Activated naive CD8-positive, alpha-beta T cell treated with anti-CD3 and anti-CD28 coated beads for 36 hours (primary cell): ENCODE results near the gene MYH10. TPM values are rescaled to one million over a fixed set of nuclear protein-coding genes. Genes with fewer than 3 reads are reported as not detected.

Experiments
- DNase-seq: peaks from one replicate; pipeline ENCODE4 v3.0.0; 2021
- H3K27ac Mint-ChIP-seq: one replicate; pipeline ENCODE4 v1.8.0; 2022; ENCODE audit warnings: mild to moderate bottlenecking, moderate library complexity, mixed read lengths
- H3K27me3 Mint-ChIP-seq: one replicate; pipeline ENCODE4 v1.8.0; 2022; ENCODE audit warnings: mild to moderate bottlenecking, mixed read lengths
- H3K36me3 Mint-ChIP-seq: one replicate; pipeline ENCODE4 v1.8.0; 2021; ENCODE audit warnings: mild to moderate bottlenecking, mixed read lengths
- H3K4me1 Mint-ChIP-seq: one replicate; pipeline ENCODE4 v1.8.0; 2021; ENCODE audit warnings: mixed read lengths
- H3K4me3 Mint-ChIP-seq: one replicate; pipeline ENCODE4 v1.8.0; 2022; ENCODE audit warnings: mild to moderate bottlenecking, moderate library complexity, mixed read lengths
- H3K9me3 Mint-ChIP-seq: one replicate; pipeline ENCODE4 v1.8.0; 2022; ENCODE audit warnings: mixed read lengths
- total RNA-seq, 2 experiments: library from RNA; stranded (reverse); gene quantifications; one replicate each; pipeline ENCODE4 v1.2.3, GENCODE V29; 2021

Gene MYH10
- total RNA-seq, 2 experiments from 2014 or later, result 20.1 to 22.3 TPM

DNA sequence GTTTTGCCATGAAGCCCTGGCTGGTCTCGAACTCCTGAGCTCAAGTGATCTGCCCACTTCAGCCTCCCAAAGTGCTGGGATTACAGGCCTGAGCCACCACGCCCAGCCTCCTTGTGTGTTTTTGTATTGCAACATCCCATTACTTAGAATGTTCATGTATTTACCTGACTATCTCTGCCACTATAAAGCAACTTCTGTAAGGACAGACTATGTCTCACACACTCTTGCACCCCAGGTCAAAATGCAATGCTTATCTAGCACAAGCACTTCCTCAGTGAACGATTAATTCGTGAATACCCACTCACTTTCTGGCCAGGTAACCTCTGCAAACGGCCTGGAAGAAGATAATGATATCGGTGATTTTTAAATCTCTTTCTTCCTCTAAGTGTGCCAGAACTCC is 112.2 kb downstream of the MYH10 start:
- Mint-ChIP-seq H3K9me3 (no peaks in the 10 kb centered on the region), H3K36me3 (peaks cover 1% of the 10 kb centered on the region), H3K27me3 (no peaks in the 10 kb centered on the region), H3K4me3 (no peak overlapping the region), H3K4me1 (no peaks in the 10 kb centered on the region), H3K27ac (no peak overlapping the region)
- DNase-seq, result no peak

DNA sequence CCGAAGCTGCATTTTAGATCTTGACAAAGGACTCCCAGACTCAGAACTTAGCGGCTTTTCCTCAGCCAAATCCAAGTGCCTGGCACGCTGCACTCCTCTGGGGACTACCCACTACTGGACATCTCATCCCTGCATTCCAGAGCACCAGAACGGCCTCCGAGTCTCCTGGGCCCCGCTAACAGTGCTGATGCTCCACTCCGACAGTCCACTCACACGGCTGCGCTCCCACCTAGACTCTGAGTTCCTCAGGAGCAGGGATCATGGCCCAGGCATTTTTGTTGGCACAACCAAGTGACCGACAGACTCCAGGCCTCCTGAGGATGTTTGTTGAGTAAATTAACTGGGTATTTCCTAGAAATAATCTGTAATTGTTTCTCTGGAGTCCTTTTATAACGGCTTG is 115.7 kb downstream of the MYH10 start:
- no peak for DNase-seq
- no peak overlapping the region for H3K27ac Mint-ChIP-seq
- H3K4me3 Mint-ChIP-seq, result no peak overlapping the region
- no peaks in the 10 kb centered on the region for H3K4me1 Mint-ChIP-seq
- no peaks in the 10 kb centered on the region for H3K27me3 Mint-ChIP-seq
- peaks cover 1% of the 10 kb centered on the region for H3K36me3 Mint-ChIP-seq
- H3K9me3 Mint-ChIP-seq, result no peaks in the 10 kb centered on the region

DNA sequence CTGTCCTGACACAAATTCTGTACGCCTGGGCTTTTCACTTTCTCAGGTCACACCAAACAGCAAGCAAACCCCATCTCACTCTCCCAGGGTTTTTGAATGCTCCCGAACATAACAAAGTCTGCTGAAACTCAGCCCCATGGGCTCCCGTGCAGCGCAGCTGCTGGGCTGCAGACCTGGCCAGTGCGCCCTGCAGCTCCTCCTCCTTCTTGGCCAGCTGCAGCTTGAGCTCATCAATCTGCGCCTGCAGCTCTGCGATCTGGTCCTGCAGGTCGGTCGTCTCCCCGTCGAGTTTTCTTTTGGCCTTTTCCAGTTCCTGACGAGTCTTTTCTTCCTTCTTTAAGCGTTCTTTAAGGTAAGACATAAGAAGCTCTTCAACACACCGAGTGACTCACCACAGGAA is 124.4 kb downstream of the MYH10 start:
- H3K4me1 Mint-ChIP-seq, result no peaks in the 10 kb centered on the region
- no peak overlapping the region for H3K4me3 Mint-ChIP-seq
- H3K9me3 Mint-ChIP-seq, result no peaks in the 10 kb centered on the region
- H3K27me3 Mint-ChIP-seq, result no peaks in the 10 kb centered on the region
- H3K36me3 Mint-ChIP-seq, result peaks cover 3% of the 10 kb centered on the region
- no peak for DNase-seq
- no peak overlapping the region for H3K27ac Mint-ChIP-seq

DNA sequence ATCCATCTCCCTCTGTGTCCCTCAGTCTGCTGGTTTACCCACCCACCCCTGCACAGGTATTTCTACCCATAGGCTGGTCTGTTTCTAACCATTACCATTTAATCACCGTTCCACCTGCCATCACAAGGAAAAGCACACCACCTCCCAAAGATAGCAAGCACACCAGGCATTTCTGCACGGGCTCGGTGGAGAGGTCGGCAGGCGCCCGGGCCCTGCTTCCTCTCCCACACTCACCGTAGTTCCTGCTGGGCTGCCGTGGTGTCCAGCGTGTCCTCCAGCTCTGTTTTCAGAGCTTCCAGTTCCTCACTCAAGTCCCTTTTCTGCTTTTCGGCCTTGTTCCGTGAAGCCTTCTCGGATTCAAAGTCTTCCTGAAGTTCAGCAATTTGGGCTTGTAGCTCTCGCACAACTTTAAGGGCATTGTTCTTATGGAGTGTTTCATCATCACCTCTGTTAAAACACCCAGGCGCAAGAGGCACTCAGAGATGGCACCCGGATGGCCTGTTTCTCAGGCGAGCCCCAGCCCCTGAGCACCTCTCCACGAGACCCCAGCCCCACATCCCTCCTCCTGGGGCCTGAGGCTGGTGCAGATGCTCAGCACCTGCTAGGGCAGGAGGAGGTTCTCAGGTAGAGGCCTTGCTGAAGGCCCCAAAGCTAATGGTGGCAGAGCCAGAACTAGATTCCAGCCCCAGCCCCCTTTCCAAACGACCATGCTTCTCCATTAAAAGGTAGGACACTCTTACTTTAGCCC is 125.9 kb downstream of the MYH10 start:
- Mint-ChIP-seq H3K27me3 (no peaks in the 10 kb centered on the region), H3K4me3 (no peak overlapping the region), H3K4me1 (no peaks in the 10 kb centered on the region), H3K9me3 (no peaks in the 10 kb centered on the region), H3K36me3 (peaks cover 3% of the 10 kb centered on the region), H3K27ac (no peak overlapping the region)
- DNase-seq, result no peak

DNA sequence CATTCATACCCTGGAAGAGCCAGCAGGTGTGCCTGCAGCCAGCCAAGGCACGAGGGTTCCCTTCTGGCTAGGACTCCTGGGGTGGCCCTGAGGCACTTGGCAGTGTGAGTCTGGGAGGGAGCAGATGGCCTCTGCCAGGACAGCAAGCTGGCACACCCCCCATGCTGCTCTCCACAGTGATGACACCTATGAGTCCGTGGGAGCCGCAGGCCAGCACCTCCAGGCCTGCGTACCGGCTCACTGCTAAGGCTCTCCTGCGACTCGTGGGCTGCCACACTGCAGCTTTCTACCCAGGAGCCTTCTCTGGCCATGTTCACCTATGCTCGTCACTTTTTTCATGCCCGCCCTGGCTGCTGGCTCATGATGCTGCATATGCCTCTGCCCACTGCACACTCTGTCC is 126.7 kb downstream of the MYH10 start:
- Mint-ChIP-seq H3K27me3 (no peaks in the 10 kb centered on the region), H3K36me3 (peaks cover 3% of the 10 kb centered on the region), H3K27ac (no peak overlapping the region), H3K9me3 (no peaks in the 10 kb centered on the region), H3K4me1 (no peaks in the 10 kb centered on the region), H3K4me3 (no peak overlapping the region)
- no peak for DNase-seq

DNA sequence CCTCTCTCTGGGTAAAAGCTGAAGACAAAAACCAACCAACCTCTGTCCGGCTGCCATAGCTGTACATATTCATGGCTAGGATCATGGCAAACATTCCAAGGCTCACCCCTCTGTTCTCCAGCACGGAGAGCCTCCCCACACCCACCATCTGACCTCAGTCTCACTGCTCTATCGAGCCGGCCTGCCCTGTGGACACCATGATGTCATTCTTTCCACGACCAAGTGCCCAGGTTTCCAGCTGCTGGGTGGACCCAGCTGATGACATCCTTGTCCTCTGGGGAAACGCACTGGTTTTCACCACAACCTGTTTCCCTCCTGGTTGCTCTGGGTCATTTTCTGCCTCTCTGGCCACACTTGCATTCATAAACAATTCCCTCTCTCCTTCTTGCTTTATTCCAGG is 127.2 kb downstream of the MYH10 start:
- DNase-seq, result no peak
- H3K27ac Mint-ChIP-seq, result no peak overlapping the region
- peaks cover 3% of the 10 kb centered on the region for H3K36me3 Mint-ChIP-seq
- no peaks in the 10 kb centered on the region for H3K27me3 Mint-ChIP-seq
- no peak overlapping the region for H3K4me3 Mint-ChIP-seq
- H3K9me3 Mint-ChIP-seq, result no peaks in the 10 kb centered on the region
- no peaks in the 10 kb centered on the region for H3K4me1 Mint-ChIP-seq

DNA sequence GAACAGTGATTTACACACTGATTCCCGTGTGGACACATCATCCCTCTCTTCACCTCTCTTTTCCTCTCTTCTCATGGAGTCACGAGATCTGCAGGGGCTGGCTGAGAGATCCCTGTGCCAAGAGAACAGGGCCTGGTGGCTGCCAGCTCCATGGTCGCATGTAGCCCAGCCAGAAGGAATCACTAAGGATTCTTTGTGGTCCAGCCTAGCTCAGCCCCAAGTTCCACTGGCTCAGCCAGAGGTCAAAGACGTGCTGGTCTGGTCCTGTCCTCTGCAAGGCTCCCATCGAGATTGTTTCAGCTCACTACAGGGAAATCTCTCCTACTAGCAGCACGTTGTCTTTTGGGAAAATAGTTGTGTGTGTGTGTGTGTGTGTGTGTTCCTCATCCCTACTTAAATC is 128.4 kb downstream of the MYH10 start:
- Mint-ChIP-seq H3K4me3 (no peak overlapping the region), H3K27me3 (no peaks in the 10 kb centered on the region), H3K9me3 (no peaks in the 10 kb centered on the region), H3K36me3 (peaks cover under 1% of the 10 kb centered on the region), H3K4me1 (no peaks in the 10 kb centered on the region), H3K27ac (no peak overlapping the region)
- DNase-seq, result no peak

DNA sequence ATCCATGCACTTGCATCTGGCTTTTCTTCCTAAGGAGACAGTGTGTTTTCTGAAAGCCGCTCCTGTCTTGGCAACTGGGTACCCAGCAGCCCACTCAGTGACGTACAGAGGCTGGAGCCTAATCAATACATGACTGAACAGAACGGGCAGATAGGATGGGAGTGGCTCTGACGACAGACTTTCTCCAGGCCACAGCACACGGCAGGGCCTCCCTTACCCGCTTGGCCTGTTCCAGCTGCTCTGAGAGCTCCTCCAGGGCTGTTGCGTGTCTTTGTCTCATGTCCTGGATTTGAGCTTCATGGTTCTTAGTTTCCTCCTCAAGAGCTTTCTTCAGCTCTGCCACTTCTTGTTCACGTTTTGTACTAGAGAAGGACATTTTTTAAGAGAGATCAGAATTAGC is 129.9 kb downstream of the MYH10 start:
- H3K9me3 Mint-ChIP-seq, result no peaks in the 10 kb centered on the region
- no peak for DNase-seq
- no peak overlapping the region for H3K27ac Mint-ChIP-seq
- H3K27me3 Mint-ChIP-seq, result no peaks in the 10 kb centered on the region
- H3K4me3 Mint-ChIP-seq, result no peak overlapping the region
- H3K36me3 Mint-ChIP-seq, result no peaks in the 10 kb centered on the region
- H3K4me1 Mint-ChIP-seq, result no peaks in the 10 kb centered on the region

DNA sequence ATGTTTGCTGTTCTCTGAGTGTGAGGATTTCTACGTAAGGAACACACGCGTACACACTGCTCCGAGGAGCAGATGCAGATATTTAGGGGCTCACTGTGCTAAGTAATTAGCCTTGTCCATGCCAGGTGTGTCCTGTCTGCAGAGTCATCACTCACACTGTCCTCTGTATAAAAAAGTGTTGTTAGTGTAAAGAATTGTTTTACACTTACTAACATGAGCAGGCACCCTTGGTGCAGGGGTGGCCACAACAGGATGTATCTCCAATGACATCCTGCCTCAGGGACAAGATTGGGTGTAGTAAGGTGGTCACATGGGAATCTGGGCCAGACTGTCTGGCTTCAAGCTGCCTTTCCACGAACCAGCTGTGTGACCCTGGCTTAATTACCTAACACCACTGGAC is 130.9 kb downstream of the MYH10 start:
- Mint-ChIP-seq H3K4me3 (no peak overlapping the region), H3K36me3 (no peaks in the 10 kb centered on the region), H3K4me1 (no peaks in the 10 kb centered on the region), H3K9me3 (no peaks in the 10 kb centered on the region), H3K27me3 (no peaks in the 10 kb centered on the region), H3K27ac (no peak overlapping the region)
- DNase-seq, result no peak

DNA sequence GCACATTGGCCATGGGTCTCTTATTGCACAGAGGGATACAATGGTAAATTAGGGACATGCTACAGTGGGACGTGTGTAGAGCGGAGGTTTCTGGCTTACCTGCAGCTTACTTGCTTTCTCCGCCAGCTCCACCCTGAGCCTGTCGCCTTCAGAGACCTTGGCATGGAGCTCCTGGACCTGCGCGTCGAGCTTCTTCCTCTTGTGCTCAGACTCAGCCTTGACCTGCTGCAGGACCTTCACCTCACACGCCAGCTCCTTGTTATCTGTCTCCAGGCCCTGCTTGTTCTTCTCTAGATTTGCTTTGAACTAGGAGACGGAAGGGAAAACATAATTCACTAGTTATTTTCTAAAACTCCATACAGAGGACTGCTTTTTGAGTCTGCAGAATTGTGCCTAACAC is 131.4 kb downstream of the MYH10 start:
- Mint-ChIP-seq H3K27ac (no peak overlapping the region), H3K4me3 (no peak overlapping the region), H3K9me3 (no peaks in the 10 kb centered on the region), H3K36me3 (peaks cover under 1% of the 10 kb centered on the region), H3K4me1 (no peaks in the 10 kb centered on the region), H3K27me3 (no peaks in the 10 kb centered on the region)
- no peak for DNase-seq

DNA sequence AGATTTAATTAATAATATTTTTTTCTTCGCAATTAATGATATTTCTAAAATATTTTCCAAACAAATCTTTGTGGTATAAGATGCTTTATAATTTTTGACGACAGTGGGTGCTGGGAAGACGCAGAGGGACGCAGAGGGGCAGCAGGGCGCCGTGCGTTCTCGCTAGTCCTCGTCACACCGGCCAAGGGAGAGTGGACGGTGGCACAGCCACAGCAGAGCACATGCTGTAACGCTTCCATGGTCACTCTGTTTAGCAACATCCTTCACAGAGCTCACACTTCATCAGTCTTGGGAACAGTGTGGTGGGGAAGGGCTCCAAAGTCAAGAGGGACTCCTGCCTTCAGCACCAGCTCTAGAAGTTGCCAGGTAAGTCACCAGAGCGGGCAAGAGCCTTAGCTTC is 134.4 kb downstream of the MYH10 start:
- no peak for DNase-seq
- Mint-ChIP-seq H3K27me3 (no peaks in the 10 kb centered on the region), H3K36me3 (peaks cover 13% of the 10 kb centered on the region), H3K9me3 (peaks cover 1% of the 10 kb centered on the region), H3K4me3 (no peak overlapping the region), H3K4me1 (no peaks in the 10 kb centered on the region), H3K27ac (no peak overlapping the region)

DNA sequence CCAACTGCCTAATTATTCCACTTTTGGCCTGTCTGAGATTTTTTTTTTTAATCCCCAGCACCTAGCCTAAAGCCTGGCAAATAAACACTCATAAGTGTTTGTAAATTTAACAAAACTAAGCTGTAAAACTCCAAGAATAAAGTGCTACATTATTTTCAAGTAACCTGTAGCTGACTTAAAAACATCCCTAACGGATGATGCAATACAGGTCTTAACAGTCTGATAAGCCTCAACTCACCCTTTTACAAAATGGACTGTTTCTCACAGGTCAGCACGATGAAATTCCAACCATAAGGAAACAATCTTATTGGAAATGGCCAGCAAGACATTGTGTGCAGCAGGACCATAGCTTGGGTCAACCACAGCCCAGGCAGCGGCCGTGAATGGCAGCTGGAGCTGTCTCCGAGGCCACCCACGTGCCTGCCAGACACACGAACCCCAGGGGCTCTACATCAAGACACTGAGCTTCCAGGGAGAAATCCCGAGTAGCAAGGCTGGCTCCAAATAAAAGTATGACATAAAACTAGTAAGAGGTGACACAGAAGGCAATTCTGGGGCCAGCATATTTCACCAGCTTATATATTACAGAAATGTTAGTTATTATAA is 135.9 kb downstream of the MYH10 start:
- no peak overlapping the region for H3K27ac Mint-ChIP-seq
- H3K4me3 Mint-ChIP-seq, result no peak overlapping the region
- no peaks in the 10 kb centered on the region for H3K27me3 Mint-ChIP-seq
- peaks cover 22% of the 10 kb centered on the region for H3K36me3 Mint-ChIP-seq
- H3K9me3 Mint-ChIP-seq, result peaks cover 1% of the 10 kb centered on the region
- no peak for DNase-seq
- no peaks in the 10 kb centered on the region for H3K4me1 Mint-ChIP-seq

DNA sequence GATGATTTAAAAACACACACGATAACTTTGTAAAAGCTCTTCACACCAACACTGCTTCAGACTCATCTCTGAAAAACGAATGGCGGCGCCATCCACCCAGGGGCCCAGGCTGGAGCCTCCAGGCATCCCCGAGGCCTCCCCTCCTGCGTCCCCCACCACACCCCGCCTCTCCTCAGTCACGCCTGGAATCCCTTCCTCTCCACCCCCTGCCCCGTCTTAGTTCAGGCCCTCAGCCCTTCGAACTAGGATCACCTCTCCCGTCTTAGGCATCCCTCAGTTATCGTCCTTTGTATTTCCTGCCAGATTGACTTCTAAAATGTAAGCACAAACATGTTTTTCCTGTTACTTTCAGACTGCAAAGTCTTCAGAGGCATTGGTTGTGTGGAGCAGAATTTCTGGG is 136.5 kb downstream of the MYH10 start:
- Mint-ChIP-seq H3K4me1 (no peaks in the 10 kb centered on the region), H3K27ac (no peak overlapping the region), H3K36me3 (peaks cover 22% of the 10 kb centered on the region)

DNA sequence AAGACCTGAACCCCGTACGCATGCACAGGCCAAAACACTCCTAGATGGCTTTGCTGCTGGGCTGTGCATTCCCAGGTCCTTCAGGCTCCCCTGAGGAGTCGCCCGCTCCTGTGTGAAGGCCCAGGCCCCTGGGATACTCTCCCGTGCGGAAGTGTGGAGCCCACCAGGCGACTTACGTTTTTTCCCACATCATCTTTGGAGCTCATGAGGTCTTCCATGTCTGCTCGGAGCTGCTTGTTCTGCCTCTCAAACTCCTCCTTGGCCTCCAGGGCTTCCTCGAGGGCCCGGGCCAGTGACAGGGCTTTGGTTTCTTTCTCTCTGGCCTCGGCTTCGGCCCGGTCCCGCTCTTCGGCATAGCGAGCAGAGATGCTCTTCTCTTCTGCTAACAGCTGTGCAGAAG is 138.4 kb downstream of the MYH10 start:
- Mint-ChIP-seq H3K9me3 (peaks cover 1% of the 10 kb centered on the region), H3K36me3 (peaks cover 30% of the 10 kb centered on the region), H3K4me1 (no peaks in the 10 kb centered on the region), H3K4me3 (no peak overlapping the region), H3K27ac (no peak overlapping the region), H3K27me3 (no peaks in the 10 kb centered on the region)
- no peak for DNase-seq

More for the DNA sequence above, 136.5 kb downstream of the MYH10 start:
- no peak overlapping the region for H3K4me3 Mint-ChIP-seq
- peaks cover 1% of the 10 kb centered on the region for H3K9me3 Mint-ChIP-seq
- H3K27me3 Mint-ChIP-seq, result no peaks in the 10 kb centered on the region
- DNase-seq, result no peak

DNA sequence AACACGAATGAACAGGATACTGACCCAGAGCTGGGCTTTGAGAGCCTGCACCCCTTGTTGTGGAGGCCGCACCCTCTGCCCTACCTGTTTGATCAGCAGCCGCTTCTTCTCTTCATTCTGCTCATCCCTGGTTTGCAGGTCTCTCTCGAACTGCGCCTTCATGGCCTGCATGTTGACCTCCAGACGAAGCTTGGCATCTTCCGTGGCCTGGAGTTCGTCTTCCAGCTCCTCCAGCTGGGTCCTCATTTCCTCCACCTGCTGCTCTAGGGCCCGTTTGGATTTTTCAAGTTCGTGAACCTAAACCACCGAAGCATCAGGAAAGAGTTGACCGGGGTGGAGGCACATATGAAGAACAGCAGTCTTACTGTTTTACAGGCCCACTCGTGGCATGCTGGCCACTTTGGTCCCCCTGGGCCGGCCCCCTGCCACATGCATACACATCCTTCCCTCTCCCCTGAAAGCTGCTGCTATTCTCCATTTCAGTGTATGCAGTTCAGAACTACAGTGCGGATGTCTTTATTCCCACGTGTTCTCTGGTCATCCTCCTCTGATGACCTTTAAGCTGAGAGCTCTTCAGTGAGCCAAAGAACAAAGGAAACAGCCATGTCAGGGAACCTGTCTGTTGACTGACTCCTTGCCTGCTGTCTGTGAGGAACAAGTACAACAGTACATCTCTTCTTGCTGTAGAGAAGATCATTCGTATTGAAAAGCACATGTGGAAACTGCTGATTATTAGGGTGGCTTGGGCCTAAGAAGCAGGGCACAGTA is 140.1 kb downstream of the MYH10 start:
- DNase-seq, result no peak
- Mint-ChIP-seq H3K27me3 (no peaks in the 10 kb centered on the region), H3K9me3 (peaks cover 3% of the 10 kb centered on the region), H3K4me3 (no peak overlapping the region), H3K27ac (no peak overlapping the region), H3K4me1 (no peaks in the 10 kb centered on the region), H3K36me3 (peaks cover 40% of the 10 kb centered on the region)
